Nephron (organoid): ENCODE results near the gene UTP4.
A peak's percentile ranks its signal among the peaks of the same experiment; 100 is the strongest.

Source experiments
- H3K27ac Mint-ChIP-seq, 3 experiments: 2 replicates each; pipeline ENCODE4 v1.8.0; 2020; ENCODE audit warnings: mixed read lengths in 3 of 3, mild to moderate bottlenecking in 2 of 3, moderate library complexity in 1 of 3
- H3K27me3 Mint-ChIP-seq: 2 replicates; pipeline ENCODE4 v1.8.0; 2021; ENCODE audit warnings: low read depth, mild to moderate bottlenecking, moderate library complexity, mixed read lengths
- H3K36me3 Mint-ChIP-seq: 2 replicates; pipeline ENCODE4 v1.8.0; 2020; ENCODE audit warnings: low read depth, mixed read lengths
- H3K4me1 Mint-ChIP-seq: 2 replicates; pipeline ENCODE4 v1.8.0; 2020; ENCODE audit warnings: mixed read lengths
- H3K4me3 Mint-ChIP-seq, 3 experiments: 2 replicates each; pipeline ENCODE4 v1.8.0; 2020; ENCODE audit warnings: mild to moderate bottlenecking in 3 of 3, mixed read lengths in 3 of 3, moderate library complexity in 2 of 3
- H3K9me3 Mint-ChIP-seq: 2 replicates; pipeline ENCODE4 v1.8.0; 2020; ENCODE audit warnings: mixed read lengths
- CTCF ChIP-seq, 3 experiments: fragments of 200-600 bp; sonication (generic); IDR thresholded peaks; one replicate each; pipeline ENCODE4 v1.5.0; 2021; ENCODE audit warnings: antibody characterized with exemption in 3 of 3; ENCODE audit not compliant: unreplicated experiment in 3 of 3

Gene UTP4

GRCh38 chr16:69157196-69157595 is 24.7 kb downstream of the UTP4 start:
- Mint-ChIP-seq H3K36me3 (peaks cover 70% of the 10 kb centered on the region), H3K27me3 (no peaks in the 10 kb centered on the region), H3K4me1 (no peaks in the 10 kb centered on the region), H3K9me3 (no peaks in the 10 kb centered on the region), H3K27ac (no peak overlapping the region), H3K4me3 (no peak overlapping the region)
- TF ChIP-seq CTCF (IDR thresholded peaks at IDR 0.05; ENCODE audit: unreplicated experiment in 3 of 3) = no peak

GRCh38 chr16:69160192-69160591 is 27.7 kb downstream of the UTP4 start:
- H3K9me3 Mint-ChIP-seq = no peaks in the 10 kb centered on the region
- no peaks in the 10 kb centered on the region for H3K27me3 Mint-ChIP-seq
- H3K36me3 Mint-ChIP-seq = peaks cover 69% of the 10 kb centered on the region
- no peaks in the 10 kb centered on the region for H3K4me1 Mint-ChIP-seq
- H3K4me3 Mint-ChIP-seq = no peak overlapping the region
- no peak for TF ChIP-seq CTCF (IDR thresholded peaks at IDR 0.05; ENCODE audit: unreplicated experiment in 3 of 3)
- no peak overlapping the region for H3K27ac Mint-ChIP-seq

GRCh38 chr16:69165584-69165983 is 33.1 kb downstream of the UTP4 start:
- Mint-ChIP-seq H3K9me3 (no peaks in the 10 kb centered on the region), H3K4me1 (peaks cover 16% of the 10 kb centered on the region), H3K27ac (peak overlapping the region in 2 of 3 experiments; percentile 8 to 33), H3K36me3 (peaks cover 72% of the 10 kb centered on the region), H3K27me3 (no peaks in the 10 kb centered on the region), H3K4me3 (no peak overlapping the region)
- no peak for TF ChIP-seq CTCF (IDR thresholded peaks at IDR 0.05; ENCODE audit: unreplicated experiment in 3 of 3)

GRCh38 chr16:69166221-69166833 is 33.9 kb downstream of the UTP4 start:
- no peak for TF ChIP-seq CTCF (IDR thresholded peaks at IDR 0.05; ENCODE audit: unreplicated experiment in 3 of 3)
- H3K4me3 Mint-ChIP-seq = no peak overlapping the region
- H3K9me3 Mint-ChIP-seq = no peaks in the 10 kb centered on the region
- H3K36me3 Mint-ChIP-seq = peaks cover 66% of the 10 kb centered on the region
- no peaks in the 10 kb centered on the region for H3K27me3 Mint-ChIP-seq
- peaks cover 18% of the 10 kb centered on the region for H3K4me1 Mint-ChIP-seq
- peak overlapping the region in 2 of 3 experiments; percentile 8 to 33 for H3K27ac Mint-ChIP-seq

GRCh38 chr16:69166946-69167930 is 34.8 kb downstream of the UTP4 start:
- peak overlapping the region in 2 of 3 experiments; percentile 3 to 33 for H3K27ac Mint-ChIP-seq
- no peak for TF ChIP-seq CTCF (IDR thresholded peaks at IDR 0.05; ENCODE audit: unreplicated experiment in 3 of 3)
- H3K4me3 Mint-ChIP-seq = no peak overlapping the region
- peaks cover 26% of the 10 kb centered on the region for H3K4me1 Mint-ChIP-seq
- H3K27me3 Mint-ChIP-seq = no peaks in the 10 kb centered on the region
- H3K36me3 Mint-ChIP-seq = peaks cover 65% of the 10 kb centered on the region
- H3K9me3 Mint-ChIP-seq = no peaks in the 10 kb centered on the region
